NCI-H345 treated with DMSO at 0.1 percent for 48 hours (cell line): ENCODE measurements around the gene TWSG1.
"Not testable (repeated sequence)": the region's sequence is repeated elsewhere in the genome, so short reads cannot be mapped to it uniquely, and the experiment has no call there.

Source experiments
- DNase-seq: peaks from one replicate; lab custom pipeline; 2025; ENCODE audit not compliant: unreplicated experiment; lab: John Stamatoyannopoulos, UW

TWSG1 gene

DNA sequence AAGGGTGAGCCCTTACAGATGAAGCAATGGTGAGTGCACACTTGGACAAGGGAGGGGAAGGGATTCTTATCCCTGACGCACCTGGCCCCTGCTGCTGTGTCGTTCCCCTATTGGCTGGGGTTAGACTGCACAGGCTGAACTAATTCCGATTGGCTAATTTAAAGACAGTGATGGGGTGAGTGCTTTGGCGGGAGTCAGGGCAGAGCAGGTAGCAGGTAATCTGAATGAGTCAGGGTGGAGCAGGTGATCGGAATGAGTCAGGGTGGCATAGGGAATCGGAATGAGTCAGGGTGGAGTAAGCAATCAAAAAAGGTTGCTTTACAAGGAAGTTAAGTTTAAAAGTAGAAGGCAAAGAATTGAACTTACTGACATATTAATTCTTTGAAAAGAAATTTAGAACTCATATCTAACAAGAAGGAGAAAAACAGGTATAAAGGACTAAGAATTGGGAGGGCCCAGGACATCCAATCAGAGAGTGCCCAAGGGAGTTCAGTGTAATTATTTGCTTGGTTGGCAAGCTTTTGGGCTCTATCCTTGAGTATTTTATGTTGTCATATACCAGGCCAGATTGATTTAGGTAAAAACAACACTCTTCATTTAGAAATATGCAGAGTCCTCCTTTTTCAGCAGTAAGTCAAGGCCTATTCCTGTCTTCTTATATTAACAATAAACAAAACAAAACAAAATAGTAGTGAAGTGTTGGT lies 88.4 kb downstream of the TWSG1 start:
- DNase-seq = no peak

DNA sequence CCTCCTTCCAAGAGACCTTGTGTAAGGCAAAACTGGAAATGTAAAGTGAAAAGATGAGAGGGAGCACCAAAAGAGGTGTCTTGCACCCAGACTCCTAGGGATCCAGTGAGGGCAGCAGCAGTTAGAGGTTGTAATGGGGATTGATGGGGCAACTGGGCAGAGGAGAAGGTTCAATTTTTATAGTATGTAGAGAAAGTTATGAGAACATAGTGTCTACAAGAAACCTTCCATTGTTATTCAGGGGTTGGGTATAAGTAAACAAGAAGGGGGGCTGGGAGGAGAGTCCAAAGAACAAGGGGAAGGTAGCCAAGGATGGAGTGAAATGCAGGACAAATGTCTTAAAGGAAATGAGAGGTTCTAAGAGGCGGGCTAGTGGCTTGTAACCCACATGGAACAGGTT lies 89.1 kb downstream of the TWSG1 start:
- DNase-seq = not testable (repeated sequence)

DNA sequence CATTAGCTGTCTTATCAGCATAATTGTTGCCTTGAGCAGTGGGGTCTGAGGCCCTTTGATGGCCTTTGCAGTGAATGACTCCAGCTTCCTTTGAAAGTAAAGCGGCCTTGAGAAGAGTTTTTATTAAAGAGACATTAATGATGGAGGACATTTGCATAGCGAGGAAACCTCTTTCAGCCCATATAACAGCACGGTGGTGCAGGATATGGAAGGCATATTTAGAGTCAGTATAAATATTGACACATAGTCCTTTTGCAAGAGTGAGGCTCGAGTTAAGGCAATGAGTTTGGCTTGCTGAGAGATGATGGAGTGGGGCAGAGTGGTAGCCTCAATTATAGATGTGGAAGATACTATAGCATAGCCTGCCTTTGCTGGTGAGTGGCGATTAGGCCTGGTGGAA lies 89.7 kb downstream of the TWSG1 start:
- DNase-seq = not testable (repeated sequence)

DNA sequence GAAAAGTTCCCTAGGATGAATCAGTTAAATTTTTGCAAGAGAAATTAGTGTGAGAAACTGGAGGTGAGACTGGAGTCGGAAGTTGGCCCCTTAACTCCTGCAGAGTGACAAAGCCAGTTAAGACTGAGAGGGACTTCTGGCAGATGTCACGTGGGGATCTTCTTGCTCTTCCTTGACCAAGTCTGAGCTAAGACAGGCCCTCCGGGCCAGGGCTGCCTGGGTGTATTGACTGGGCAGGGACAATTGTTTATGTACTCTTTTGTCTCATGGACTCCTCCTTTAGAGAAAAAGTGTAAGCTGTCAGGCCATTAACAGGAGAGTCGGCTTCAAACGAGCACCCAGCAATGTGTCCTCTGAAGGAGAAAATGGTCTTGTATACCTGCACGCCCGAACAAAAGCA lies 92.2 kb downstream of the TWSG1 start:
- no peak for DNase-seq

DNA sequence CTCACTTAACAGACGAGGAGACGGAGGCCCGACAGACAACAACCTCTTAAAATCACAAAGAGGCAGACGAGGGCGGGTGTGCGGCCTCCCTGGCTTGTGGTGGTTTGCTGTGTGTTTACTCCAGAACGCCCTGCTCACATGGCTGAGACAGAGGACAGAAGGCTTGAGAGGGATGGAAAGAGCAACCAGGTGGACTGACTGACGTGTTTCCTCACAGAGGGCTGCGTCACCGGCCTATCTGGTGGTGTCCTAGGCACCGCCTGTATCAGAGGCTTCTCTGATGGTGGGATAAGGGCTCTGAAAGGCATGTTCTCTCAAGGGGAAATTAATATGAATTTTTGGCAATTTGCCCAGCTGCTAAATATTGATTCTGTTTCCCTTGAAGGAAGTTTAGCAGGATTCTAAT lies 93.7 kb downstream of the TWSG1 start:
- no peak for DNase-seq

DNA sequence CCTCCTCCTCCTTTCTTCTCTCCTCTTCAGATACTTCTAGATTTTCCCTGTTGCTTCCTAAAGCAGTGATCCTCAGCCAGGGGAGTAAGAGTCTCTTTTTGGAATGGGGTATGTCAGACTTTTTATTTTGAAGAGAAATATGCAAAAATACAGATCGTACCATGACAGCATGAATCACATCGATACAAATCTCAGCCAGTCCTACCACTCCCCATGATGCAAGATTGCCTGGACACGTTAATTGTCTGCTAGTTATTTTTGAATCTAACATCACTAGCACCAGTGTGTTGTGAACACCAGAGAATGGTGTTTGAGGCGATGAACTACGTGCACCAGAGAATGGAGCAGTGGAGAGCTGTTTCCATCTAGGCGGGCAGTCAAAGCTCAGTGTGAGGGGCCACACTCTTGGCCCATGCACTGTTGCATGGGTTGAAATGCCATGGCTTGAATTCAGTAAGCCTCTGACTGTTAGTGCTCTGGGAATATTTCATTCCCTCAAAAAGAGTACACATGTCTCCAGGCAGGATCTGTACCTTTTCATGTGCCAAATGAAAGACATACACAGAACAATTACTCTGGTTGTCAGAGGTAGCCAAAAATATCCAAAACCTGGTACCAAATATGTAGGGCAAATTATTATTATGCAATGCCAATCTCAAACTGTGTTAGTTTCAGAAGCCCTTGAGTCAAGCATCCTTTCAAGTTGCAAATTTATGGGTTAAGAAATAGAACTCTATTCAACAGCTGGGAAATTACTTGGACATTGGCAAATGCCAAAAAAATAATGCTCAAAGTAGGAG lies 94.5 kb downstream of the TWSG1 start:
- DNase-seq = no peak

DNA sequence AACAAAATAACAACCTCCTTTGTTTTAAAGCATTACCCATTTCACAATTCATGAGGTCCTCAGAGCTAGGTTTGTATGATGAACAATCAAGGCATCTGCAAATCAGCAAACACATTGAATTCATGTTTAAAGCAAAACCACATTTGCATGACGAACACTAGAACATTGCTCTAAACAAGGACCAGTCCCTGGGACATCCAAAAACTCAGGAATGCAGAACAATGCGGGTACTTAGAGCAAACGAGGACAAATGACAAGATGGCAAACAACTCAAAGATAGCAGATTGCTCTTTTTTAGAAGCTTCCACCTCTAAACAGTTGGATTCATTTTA lies 95.1 kb downstream of the TWSG1 start:
- no peak for DNase-seq

DNA sequence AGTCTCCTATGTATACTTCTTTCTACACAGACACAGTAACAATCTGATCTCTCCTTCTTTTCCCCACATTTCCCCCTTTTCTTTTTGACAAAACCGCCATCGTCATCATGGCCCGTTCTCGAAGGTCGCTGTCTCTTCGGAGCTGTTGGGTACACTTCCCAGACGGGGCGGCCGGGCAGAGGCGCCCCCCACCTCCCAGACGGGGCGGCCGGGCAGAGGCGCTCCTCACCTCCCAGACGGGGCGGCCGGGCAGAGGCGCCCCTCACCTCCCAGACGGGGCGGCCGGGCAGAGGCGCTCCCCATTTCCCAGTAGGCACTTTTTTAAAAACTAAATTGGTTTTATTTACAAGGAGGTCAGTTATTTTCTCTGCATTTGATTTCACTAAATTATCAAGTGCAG lies 95.7 kb downstream of the TWSG1 start:
- not testable (repeated sequence) for DNase-seq

DNA sequence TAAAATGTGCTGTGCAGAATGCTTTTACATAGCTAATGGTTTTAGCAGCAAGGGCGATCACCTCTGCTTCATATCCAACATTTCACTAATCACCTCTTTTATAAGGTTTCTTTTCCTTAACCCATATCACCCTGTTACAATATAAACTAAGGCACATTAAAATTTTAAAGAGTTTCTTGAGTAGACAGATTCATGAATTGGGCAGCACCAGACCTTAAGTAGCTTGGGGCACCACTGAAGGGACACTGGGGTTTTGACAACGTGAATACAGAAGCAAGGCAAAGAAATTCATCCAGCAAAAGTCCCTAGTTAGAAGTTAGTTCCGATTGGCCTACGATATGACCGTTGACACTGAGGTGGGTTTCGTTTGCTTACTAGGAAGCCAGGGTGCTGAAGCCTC lies 96.7 kb downstream of the TWSG1 start:
- DNase-seq = no peak

DNA sequence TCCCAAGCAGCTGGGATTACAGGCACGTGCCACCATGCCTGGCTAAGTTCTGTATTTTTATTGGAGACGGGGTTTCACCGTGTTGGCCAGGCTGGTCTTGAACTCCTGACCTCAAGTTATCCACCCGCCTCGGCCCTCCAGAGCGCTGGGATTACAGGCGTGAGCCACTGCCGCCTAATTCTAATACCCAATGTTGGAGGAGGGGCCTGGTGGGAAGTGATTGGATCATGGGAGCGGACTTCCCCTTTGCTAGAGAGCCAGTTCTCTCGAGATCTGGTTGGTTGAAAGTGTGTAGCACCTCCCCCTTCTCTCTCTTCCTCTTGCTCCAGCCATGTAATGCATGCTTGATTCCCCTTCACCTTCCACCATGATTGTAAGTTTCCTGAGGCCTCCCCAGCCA lies 98.5 kb downstream of the TWSG1 start:
- not testable (repeated sequence) for DNase-seq

DNA sequence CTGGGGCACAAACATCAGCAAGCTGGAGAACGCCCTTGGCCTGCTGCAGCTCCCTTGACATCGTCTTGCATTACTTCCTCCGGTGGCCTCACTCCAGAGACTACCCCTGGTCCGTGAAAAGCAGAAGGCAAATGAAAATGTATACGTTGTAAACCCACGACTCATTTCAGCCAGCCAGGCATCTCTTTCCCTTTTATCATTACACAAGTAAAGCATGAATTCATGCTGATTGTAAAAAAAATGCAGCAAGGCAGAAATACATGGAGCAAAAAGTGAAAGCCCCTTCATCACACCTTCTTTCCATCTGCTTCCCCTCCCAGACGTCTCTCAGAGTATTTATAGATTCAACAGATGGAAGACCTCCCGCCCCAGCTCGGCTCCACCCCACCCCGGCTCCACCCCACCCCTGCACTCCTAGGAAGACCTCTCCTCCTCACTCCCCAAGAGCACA lies 99.1 kb downstream of the TWSG1 start:
- DNase-seq = no peak

DNA sequence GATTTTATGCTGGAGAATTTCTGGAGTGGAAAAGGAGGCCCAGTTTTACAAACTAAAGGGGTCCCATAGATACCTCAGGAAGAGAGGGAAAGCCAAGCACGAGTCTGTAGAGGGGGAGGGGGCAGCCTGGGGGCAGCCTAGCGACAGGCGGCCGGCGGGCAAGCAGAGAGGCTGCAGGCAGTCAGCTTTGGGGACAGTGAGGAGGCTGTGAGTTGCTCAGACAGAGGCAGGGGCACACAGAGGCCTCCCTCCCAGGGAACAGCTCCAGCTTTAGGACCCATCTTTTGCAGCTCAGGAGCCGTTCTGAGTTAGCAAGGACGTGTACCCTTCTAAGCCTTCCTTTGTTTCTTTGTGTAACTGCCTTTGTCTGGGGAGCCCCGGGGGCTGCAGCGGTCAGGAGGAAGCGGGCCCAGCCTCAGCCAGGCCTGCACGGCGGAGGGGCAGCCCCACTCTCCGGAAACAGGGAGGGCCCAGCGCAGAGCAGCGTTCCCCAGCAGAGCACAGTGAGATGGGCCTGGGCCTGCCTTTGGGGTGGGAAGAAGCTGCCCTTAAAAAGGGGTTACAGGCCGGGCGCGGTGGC lies 99.6 kb downstream of the TWSG1 start:
- DNase-seq = no peak

DNA sequence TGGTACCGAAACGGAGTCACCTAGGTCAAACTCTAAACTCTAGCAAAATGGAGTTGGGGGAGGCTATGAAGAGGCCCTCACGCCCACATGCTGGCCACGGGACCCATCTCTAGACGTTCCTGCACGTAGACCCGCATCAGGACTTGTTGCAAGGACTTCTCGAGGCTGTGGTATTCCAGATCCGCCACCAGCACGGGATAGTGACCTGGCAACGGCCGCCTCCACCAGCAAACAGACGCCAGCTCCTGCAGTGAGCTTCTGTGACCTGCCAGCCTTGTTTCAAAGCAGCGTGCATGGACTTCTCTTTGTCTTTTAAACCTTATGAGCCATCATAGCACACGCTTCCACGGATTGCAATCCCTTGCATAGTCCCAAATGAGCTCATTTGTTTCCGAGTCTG lies 100.5 kb downstream of the TWSG1 start:
- no peak for DNase-seq

DNA sequence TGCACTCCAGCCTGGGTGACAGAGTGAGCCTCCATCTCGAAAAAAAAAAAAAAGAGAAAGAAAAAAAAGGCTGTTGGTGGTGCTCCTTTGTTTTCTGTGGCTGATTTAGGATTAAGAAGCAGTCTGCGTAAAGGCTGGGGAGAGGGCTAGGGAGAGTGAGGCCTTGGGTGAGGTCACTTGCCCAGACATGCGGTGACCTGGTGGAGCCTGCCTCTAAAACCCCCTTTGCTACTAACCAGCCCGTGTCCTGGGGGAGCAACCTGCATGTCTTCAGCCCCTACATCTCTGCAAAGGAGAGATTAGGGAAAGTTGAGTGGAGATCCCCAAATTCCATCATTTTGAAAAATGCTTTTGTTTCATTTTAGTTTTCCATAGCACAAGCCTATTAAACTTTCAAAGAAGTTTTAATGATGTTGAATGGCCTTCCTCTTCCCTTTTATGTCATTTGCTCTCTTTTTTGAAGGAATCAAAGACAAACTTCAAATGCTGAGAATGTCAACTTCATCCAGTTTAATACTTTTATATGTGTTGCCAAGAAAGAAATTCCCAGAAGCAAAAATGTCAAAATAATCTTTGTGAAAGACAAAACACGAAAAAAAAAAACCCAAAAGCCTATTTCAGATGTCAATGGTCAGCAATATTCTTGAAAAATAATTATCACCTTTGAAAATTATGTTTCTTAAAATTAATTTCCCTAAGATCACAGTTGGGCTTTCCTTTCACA lies 101.8 kb downstream of the TWSG1 start:
- DNase-seq = no peak

DNA sequence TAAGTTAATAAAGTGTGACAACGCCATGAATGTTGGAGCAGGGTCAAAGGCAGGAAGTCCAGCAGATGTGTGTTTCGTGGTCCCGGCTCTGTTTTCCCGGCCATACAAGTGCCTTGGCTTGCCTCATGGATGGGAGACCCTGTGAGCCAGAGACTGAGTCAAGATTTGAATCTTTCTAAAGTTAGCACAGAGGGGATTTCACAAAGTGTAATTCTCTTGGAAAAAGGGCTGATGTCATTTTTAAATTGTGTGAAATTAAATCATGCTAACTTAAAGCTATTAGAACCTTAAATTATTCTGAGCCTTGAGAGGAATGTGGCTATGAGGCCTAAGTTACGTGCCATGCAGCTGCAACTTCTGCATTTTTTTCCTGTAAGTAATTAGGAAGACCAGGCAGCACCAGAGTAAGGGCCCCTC lies 102.5 kb downstream of the TWSG1 start:
- no peak for DNase-seq

DNA sequence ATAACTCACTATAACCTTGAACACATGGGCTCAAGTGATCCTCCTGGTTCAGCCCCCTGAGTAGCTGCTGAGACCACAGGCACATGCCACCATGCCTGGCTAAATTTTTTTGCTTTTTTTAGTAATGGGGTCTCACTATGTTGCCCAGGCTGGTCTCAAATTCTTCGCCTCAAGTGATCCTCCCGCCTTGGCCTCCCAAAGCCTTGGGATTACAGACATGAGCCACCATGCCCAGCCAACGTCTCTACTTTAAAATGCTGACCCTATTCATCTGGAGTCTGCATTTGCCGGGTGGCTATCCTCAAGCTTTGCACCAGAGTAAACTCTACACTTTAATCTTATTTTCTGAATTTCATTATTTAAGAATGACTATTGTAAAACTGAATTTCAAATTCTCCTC lies 103.1 kb downstream of the TWSG1 start:
- no peak for DNase-seq

DNA sequence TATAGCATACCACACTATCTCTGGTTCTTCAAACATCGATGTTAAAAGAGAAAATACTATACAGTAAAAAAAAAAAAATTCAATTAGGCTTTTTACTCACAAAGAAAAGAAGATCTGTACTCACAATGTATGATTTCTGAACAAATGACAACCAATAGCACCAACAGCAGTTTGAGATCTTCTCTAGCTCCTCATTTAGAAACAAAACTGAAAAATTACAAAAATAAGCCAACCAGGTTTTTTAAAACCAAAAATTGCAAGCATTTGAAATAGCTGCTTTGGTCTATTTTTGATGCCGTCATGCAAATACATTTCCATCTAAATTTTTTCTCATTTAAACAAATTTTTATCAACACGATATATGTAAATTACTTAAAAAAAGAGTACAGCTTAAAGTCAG lies 106.5 kb downstream of the TWSG1 start:
- no peak for DNase-seq

DNA sequence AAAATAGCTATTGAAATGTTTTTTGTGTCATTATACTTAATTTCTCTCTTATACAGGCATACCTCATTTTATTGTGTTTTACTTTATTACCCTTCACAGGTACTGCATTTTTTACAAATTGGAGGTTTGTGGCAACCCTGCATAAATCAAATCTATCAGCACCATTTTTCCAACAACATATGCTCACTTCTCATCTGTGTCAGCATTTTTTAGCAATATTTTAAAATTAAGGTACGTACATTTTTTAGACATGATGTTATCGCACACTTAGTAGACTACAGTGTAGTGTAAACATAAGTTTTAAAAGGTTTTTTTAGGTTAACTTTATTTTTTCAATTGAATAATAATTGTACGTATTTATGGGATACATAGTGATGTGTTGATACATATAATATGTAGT lies 110.0 kb downstream of the TWSG1 start:
- DNase-seq = no peak

DNA sequence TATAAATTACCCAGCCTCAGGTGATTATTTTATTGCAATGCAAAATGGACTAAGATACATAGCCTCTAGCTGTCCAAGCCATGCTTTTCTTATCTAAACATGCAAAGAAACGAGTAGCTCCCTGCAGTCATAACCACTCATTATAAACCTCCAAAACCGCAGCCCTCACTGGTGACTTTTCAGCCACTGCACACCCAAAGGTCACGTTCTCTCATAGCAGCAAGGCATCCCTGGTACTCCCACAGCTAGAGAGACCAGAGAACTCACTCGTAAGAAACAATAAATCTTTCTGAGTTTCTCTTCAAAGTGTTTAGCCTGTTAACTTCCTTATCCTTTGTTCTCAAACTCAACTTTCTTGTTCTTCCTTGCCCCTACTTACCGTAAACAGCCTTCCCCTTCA lies 112.3 kb downstream of the TWSG1 start:
- no peak for DNase-seq

DNA sequence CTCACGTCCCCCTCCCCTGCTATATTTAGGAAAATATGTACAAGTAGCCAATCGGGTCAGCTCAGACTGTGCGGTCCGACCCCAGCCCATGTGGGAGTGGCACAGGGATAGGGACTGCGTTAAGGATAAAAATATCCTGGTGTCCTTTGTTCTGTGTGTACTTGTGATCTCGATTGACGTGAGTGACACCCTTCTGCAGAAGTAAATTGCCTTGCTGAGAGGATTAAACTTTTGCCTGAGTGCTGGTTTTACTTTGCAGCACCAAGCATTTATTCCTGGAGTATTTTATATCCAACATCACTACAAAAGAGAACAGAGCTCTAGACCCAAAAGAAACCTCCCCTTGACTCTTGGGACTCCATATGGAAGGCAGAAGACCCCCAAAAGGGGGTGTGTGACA lies 112.8 kb downstream of the TWSG1 start:
- DNase-seq = no peak

DNA sequence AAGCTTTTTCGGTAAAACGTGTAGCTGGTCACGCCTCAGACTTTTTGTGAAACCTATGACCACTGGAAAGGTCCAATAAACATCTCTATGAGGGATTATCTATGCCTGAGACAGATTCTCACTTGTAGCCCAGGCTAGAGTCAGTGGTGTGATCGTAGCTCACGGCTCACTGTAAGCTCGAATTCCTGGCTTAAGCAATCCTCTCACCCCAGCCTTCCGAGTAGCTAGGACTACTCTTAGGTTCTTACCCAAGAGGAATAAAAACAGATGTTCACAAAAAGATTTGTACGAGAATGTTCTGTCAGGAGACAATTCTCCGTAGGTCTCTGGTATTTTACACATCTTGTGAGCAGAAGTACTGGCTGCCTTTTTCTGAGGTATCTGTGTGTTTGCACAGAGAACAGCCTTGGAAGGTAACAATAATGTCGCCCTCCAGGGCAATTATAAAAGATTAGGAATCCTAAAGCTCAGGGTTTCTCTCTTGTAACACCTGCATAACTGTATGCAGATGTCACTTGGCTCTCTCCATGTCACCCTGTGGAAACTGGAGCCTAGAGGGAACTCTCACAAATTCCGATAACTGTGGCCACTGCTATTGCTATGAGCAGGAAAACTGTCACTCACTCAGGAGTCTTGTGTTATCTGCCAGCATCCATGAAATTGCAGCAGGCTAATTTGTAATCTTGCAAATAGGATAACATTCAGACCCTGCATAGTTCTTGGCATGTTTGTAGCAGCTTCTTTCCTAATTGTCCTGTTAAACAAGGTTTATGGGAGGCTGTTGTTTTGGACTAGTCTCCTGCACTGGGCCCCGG lies 115.2 kb downstream of the TWSG1 start:
- DNase-seq = no peak
